Loucy (cell line): ENCODE data around the gene SLC4A8.

Experiments used
- H2AFZ ChIP-seq: fragments of 200-600 bp; sonication (generic); 2 replicates; pipeline ENCODE4 v1.6.0; 2016; ENCODE audit warnings: antibody characterized with exemption, mild to moderate bottlenecking, low read length, moderate library complexity
- H3F3A ChIP-seq: fragments of 200-600 bp; 2 replicates; pipeline ENCODE4 v1.6.0; 2016; ENCODE audit warnings: antibody characterized with exemption, low read depth, mild to moderate bottlenecking
- H3K27me3 ChIP-seq: fragments of 200-600 bp; sonication (generic); 2 replicates; pipeline ENCODE4 v1.6.1; 2014; ENCODE audit warnings: low read length, mild to moderate bottlenecking; ENCODE audit not compliant: insufficient read depth, poor library complexity, severe bottlenecking
- H3K36me3 ChIP-seq: fragments of 200-600 bp; sonication (generic); 2 replicates; pipeline ENCODE4 v1.6.1; 2016; ENCODE audit warnings: low read length; ENCODE audit not compliant: insufficient read depth
- H3K4me1 ChIP-seq: fragments of 200-600 bp; sonication (generic); 2 replicates; pipeline ENCODE4 v1.5.1; 2014; ENCODE audit warnings: low read length, mild to moderate bottlenecking; ENCODE audit not compliant: insufficient read depth, poor library complexity, severe bottlenecking
- H3K4me2 ChIP-seq: fragments of 200-600 bp; sonication (generic); 2 replicates; pipeline ENCODE4 v1.6.0; 2014; ENCODE audit warnings: antibody characterized with exemption, low read length, low read depth, mild to moderate bottlenecking; ENCODE audit not compliant: poor library complexity, severe bottlenecking
- H3K4me3 ChIP-seq: fragments of 200-600 bp; sonication (generic); 2 replicates; pipeline ENCODE4 v1.5.1; 2014; ENCODE audit warnings: low read length, mild to moderate bottlenecking, mixed read lengths; ENCODE audit not compliant: poor library complexity, severe bottlenecking
- H3K79me2 ChIP-seq: fragments of 200-600 bp; sonication (generic); 2 replicates; pipeline ENCODE4 v1.6.1; 2014; ENCODE audit warnings: low read length; ENCODE audit not compliant: insufficient read depth
- H3K9ac ChIP-seq: fragments of 200-600 bp; sonication (generic); 2 replicates; pipeline ENCODE4 v1.6.0; 2014; ENCODE audit warnings: mild to moderate bottlenecking, low read depth, low read length, moderate library complexity; ENCODE audit not compliant: poor library complexity, severe bottlenecking
- H3K9me2 ChIP-seq: fragments of 200-600 bp; sonication (generic); replicated peaks from 2 replicates; pipeline ENCODE4 v1.6.1; 2016; ENCODE audit warnings: low read depth, low read length, mixed read lengths
- H3K9me3 ChIP-seq: fragments of 200-600 bp; sonication (generic); 2 replicates; pipeline ENCODE4 v1.6.1; 2014; ENCODE audit warnings: mild to moderate bottlenecking, antibody characterized with exemption, low read length, low read depth; ENCODE audit not compliant: insufficient read depth
- H4K20me1 ChIP-seq: fragments of 200-600 bp; sonication (generic); 2 replicates; pipeline ENCODE4 v1.6.0; 2014; ENCODE audit warnings: antibody characterized with exemption, low read length, mild to moderate bottlenecking; ENCODE audit not compliant: insufficient read depth, poor library complexity, severe bottlenecking
- EZH2phosphoT487 ChIP-seq: fragments of 200-600 bp; IDR thresholded peaks from 2 replicates; pipeline ENCODE4 v1.6.1; 2018; ENCODE audit warnings: antibody characterized with exemption, mild to moderate bottlenecking, moderate library complexity, borderline replicate concordance
- TF ChIP-seq, protein P1 (sequence below): fragments of 200-600 bp; sonication (generic); conservative IDR thresholded peaks from 2 replicates; pipeline ENCODE4 v1.5.1; 2014; ENCODE audit warnings: mild to moderate bottlenecking, antibody characterized with exemption, low read length

SLC4A8 gene

GRCh38 chr12:51548241-51548640 lies 123.6 kb downstream of the SLC4A8 start:
- no peak overlapping the region for H3K9ac ChIP-seq
- H3F3A ChIP-seq = no peaks in the 10 kb centered on the region
- no peak overlapping the region for H3K4me3 ChIP-seq
- TF ChIP-seq EZH2phosphoT487 = no peak
- TF ChIP-seq, protein P1, sequence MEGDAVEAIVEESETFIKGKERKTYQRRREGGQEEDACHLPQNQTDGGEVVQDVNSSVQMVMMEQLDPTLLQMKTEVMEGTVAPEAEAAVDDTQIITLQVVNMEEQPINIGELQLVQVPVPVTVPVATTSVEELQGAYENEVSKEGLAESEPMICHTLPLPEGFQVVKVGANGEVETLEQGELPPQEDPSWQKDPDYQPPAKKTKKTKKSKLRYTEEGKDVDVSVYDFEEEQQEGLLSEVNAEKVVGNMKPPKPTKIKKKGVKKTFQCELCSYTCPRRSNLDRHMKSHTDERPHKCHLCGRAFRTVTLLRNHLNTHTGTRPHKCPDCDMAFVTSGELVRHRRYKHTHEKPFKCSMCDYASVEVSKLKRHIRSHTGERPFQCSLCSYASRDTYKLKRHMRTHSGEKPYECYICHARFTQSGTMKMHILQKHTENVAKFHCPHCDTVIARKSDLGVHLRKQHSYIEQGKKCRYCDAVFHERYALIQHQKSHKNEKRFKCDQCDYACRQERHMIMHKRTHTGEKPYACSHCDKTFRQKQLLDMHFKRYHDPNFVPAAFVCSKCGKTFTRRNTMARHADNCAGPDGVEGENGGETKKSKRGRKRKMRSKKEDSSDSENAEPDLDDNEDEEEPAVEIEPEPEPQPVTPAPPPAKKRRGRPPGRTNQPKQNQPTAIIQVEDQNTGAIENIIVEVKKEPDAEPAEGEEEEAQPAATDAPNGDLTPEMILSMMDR = no peak
- H3K36me3 ChIP-seq = no peaks in the 10 kb centered on the region
- no peak overlapping the region for H2AFZ ChIP-seq
- H4K20me1 ChIP-seq = no peaks in the 10 kb centered on the region
- no peaks in the 10 kb centered on the region for H3K9me3 ChIP-seq
- H3K9me2 ChIP-seq = no peaks in the 10 kb centered on the region
- no peaks in the 10 kb centered on the region for H3K79me2 ChIP-seq
- H3K4me1 ChIP-seq = no peaks in the 10 kb centered on the region
- H3K27me3 ChIP-seq = no peaks in the 10 kb centered on the region
- H3K4me2 ChIP-seq = no peak overlapping the region

GRCh38 chr12:51549637-51550036 lies 125.0 kb downstream of the SLC4A8 start:
- no peak overlapping the region for H3K4me3 ChIP-seq
- H3K9me3 ChIP-seq = no peaks in the 10 kb centered on the region
- no peak overlapping the region for H3K4me2 ChIP-seq
- no peaks in the 10 kb centered on the region for H3K27me3 ChIP-seq
- H3K9ac ChIP-seq = no peak overlapping the region
- no peaks in the 10 kb centered on the region for H4K20me1 ChIP-seq
- TF ChIP-seq EZH2phosphoT487 = no peak
- TF ChIP-seq, protein P1 = no peak
- H2AFZ ChIP-seq = no peak overlapping the region
- no peaks in the 10 kb centered on the region for H3K9me2 ChIP-seq
- no peaks in the 10 kb centered on the region for H3K79me2 ChIP-seq
- no peaks in the 10 kb centered on the region for H3K36me3 ChIP-seq
- no peaks in the 10 kb centered on the region for H3F3A ChIP-seq
- H3K4me1 ChIP-seq = no peaks in the 10 kb centered on the region
